Measurements from ENCODE around the gene DPP6. TPM values are rescaled to one million over a fixed set of nuclear protein-coding genes. Genes with fewer than 3 reads are reported as not detected.

DPP6 gene
- total RNA-seq, 4 donors from 2014 or later = 1.5 to 2.9 TPM; not detected in 2

GRCh38 chr7:154837622-154838021 lies 785.4 kb downstream of the DPP6 start:
- Histone ChIP-seq H3K27ac (no peak overlapping the region), H3K27me3 (no peaks in the 10 kb centered on the region), H3K9me3 (no peaks in the 10 kb centered on the region), H3K36me3 (no peaks in the 10 kb centered on the region), H3K4me3 (no peak overlapping the region), H3K4me1 (peaks cover 0 to 9% (median 0%) of the 10 kb centered on the region in 4 donors)
- TF ChIP-seq POLR2A (IDR thresholded peaks at IDR 0.05) = no peak
- TF ChIP-seq, protein P1, sequence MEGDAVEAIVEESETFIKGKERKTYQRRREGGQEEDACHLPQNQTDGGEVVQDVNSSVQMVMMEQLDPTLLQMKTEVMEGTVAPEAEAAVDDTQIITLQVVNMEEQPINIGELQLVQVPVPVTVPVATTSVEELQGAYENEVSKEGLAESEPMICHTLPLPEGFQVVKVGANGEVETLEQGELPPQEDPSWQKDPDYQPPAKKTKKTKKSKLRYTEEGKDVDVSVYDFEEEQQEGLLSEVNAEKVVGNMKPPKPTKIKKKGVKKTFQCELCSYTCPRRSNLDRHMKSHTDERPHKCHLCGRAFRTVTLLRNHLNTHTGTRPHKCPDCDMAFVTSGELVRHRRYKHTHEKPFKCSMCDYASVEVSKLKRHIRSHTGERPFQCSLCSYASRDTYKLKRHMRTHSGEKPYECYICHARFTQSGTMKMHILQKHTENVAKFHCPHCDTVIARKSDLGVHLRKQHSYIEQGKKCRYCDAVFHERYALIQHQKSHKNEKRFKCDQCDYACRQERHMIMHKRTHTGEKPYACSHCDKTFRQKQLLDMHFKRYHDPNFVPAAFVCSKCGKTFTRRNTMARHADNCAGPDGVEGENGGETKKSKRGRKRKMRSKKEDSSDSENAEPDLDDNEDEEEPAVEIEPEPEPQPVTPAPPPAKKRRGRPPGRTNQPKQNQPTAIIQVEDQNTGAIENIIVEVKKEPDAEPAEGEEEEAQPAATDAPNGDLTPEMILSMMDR (IDR thresholded peaks at IDR 0.05) = no peak
- DNase-seq = no peak

DNA sequence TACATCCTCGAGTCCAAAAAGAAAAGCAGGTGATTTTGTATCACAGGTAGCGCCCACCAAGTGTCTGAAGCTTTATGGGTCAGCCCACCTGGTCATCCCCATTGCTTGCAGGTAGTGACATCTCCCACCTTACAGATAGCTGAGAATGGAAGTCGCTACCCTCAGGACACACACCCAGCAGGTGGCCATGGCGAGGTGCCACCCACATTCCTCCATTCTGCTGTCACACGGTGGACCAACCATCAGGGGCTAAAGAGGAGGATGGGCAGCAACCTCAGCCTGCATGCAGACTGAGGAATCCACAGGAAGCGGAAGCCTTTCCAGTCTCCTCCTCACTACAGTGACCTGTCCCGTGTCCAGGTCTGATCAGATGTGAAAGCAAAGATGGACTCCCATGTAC lies 787.9 kb downstream of the DPP6 start:
- TF ChIP-seq, protein P1 (IDR thresholded peaks at IDR 0.05) = no peak
- no peak for TF ChIP-seq POLR2A (IDR thresholded peaks at IDR 0.05)
- DNase-seq = no peak
- no peaks in the 10 kb centered on the region for H3K36me3 ChIP-seq
- no peak overlapping the region for H3K27ac ChIP-seq
- peaks cover 0 to 13% (median 0%) of the 10 kb centered on the region in 4 donors for H3K4me1 ChIP-seq
- no peak overlapping the region for H3K4me3 ChIP-seq
- no peaks in the 10 kb centered on the region for H3K27me3 ChIP-seq
- no peaks in the 10 kb centered on the region for H3K9me3 ChIP-seq

DNA sequence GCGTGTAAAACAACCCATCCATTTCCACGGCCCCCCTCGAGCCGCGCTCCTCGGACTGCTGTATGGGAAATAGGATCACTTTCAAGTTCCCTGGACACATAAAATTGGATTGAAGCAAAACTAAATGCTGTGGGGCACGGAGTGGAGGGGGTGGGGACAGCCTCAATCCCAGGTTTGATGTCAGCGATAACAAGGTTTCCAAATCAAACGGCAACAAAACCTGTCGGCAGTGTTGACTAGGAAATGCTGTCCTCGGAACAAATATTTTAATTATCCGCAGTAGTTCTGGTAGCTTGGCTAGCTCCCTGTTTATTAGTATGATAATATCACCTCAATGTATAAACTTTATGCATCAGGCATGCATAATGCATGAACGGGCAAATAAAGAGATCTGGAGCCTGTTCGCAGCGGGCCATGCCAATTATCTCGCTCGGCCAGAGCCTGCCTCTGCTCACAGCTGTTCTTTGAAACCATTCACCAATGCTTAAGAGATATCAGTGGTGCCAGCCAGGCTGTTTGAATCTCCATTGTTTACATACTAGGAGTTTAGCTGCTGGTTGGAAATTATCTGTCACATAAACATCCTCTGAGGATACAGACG lies 789.6 kb downstream of the DPP6 start:
- Histone ChIP-seq H3K27ac (no peak overlapping the region), H3K9me3 (no peaks in the 10 kb centered on the region), H3K27me3 (no peaks in the 10 kb centered on the region), H3K4me1 (peaks cover 0 to 13% (median 0%) of the 10 kb centered on the region in 4 donors), H3K4me3 (no peak overlapping the region), H3K36me3 (no peaks in the 10 kb centered on the region)
- no peak for TF ChIP-seq POLR2A (IDR thresholded peaks at IDR 0.05)
- TF ChIP-seq, protein P1 (IDR thresholded peaks at IDR 0.05) = no peak
- no peak for DNase-seq

- Histone ChIP-seq H3K4me3 (no peak overlapping the region), H3K4me1 (peaks cover 0 to 13% (median 0%) of the 10 kb centered on the region in 4 donors), H3K27ac (no peak overlapping the region), H3K27me3 (no peaks in the 10 kb centered on the region), H3K36me3 (no peaks in the 10 kb centered on the region), H3K9me3 (no peaks in the 10 kb centered on the region)
- no peak for DNase-seq
- TF ChIP-seq, protein P1 (IDR thresholded peaks at IDR 0.05) = no peak
- no peak for TF ChIP-seq POLR2A (IDR thresholded peaks at IDR 0.05)
These were observed 790.4 kb downstream of the DPP6 start for GRCh38 chr7:154842591-154842990.

GRCh38 chr7:154843670-154844237 lies 791.6 kb downstream of the DPP6 start:
- DNase-seq = no peak

More at GRCh38 chr7:154843670-154844237, 791.6 kb downstream of the DPP6 start:
- H3K36me3 ChIP-seq = no peaks in the 10 kb centered on the region
- H3K4me3 ChIP-seq = no peak overlapping the region
- TF ChIP-seq, protein P1 (IDR thresholded peaks at IDR 0.05) = no peak
- TF ChIP-seq POLR2A (IDR thresholded peaks at IDR 0.05) = no peak
- no peak overlapping the region for H3K27ac ChIP-seq
- H3K27me3 ChIP-seq = no peaks in the 10 kb centered on the region
- H3K4me1 ChIP-seq = peaks cover 0 to 13% (median 0%) of the 10 kb centered on the region in 4 donors
- no peaks in the 10 kb centered on the region for H3K9me3 ChIP-seq

All from Peyer's patch (tissue), 4 donors.